Stimulated activated CD4-positive, alpha-beta T cell treated with anti-CD3 and anti-CD28 coated beads, Interleukin-1b, Interleukin-23, amount 100 ng/mL, for 24 hours (primary cell): Measurements from ENCODE around the gene KLF2.

Experiments used
- DNase-seq, 4 experiments: peaks; one replicate each; pipeline ENCODE4 v3.0.0-alpha.2; 2020; ENCODE audit warnings: low read depth in 4 of 4, low spot score in 1 of 4

Gene KLF2

DNA sequence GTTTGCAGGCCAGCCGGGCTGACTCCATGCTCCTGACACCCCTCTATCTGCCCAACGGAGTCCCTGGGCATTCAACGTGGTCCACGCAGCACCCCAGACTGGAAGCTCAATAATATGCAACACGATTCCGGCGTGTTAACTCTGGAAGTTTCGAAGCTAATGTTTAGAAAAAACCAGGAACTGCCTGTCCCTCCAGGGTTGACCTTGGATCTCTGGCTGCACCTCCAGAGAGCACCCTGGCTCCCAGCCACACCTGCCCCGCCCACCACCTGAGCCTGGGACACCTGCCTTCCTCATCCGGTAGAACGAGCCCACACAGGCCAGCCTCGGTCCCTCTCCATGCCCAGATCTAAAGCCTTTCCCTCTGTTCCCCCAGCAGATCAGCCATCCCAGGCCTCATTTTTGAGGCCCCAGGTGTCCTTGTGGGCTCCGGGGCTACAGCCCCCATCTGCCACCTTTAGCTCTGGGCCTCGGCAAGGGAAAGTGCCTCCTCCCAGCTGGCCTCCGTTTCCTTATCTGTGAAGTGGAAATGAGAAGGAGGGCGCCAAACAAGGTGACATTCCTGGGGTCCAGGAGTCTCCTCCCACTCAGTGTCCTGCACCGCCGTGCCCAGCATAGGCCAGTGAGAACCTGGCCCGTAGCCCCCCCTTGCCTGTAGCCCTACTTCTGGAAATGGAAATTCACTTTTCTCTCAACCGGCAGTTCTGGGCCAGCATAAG lies 38.7 kb downstream of the KLF2 start:
- DNase-seq: no peak

DNA sequence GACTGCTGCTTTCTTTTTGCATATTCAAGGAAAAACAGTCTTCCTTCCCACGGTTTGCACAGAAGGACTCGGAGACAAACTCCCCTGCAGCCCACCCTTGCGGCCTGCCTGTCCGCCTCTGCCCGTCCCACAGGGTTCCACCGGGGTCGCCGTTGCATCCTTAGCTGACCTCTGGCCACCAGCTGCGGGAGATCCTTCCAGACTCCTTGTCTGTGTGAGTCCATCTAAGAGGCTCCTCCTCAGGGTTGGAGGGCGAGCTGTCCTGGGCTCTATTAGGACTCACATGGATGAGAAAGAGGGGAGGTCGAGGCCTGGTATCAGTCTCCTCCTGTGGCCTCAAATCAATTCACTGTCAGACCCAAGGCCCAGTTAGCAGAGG lies 39.2 kb downstream of the KLF2 start:
- no peak for DNase-seq

DNA sequence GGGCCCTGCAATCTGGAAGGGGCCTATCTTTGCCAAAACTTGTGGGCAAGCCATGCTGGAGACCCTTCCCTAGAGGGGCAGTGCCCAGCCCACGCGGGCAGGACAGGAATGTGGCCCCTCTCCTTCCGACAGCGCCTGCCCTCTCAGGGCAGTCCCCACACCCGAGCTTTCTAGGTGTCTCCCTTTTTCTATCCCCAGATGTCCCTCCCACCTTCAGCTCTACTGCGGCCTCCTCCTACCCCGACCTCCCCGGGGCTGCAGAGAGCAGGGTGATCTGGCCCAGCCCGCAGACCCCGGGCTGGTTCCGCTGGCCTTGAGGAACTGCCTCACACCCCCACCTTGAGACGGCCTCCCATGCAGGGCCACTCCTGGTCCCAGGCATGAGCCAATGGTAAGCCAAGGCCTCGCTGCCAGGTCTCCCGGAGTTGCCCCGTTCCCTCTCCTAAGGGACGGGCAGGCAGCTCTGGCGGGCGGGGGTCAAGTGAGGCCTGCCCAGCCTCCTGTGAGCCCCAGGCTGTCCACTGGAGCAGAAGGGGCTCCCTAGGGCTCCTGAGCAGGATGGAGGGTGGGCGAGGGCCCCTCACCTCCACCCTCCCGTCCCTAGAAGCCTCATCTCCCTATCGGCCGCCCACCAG lies 39.7 kb downstream of the KLF2 start:
- DNase-seq: no peak

DNA sequence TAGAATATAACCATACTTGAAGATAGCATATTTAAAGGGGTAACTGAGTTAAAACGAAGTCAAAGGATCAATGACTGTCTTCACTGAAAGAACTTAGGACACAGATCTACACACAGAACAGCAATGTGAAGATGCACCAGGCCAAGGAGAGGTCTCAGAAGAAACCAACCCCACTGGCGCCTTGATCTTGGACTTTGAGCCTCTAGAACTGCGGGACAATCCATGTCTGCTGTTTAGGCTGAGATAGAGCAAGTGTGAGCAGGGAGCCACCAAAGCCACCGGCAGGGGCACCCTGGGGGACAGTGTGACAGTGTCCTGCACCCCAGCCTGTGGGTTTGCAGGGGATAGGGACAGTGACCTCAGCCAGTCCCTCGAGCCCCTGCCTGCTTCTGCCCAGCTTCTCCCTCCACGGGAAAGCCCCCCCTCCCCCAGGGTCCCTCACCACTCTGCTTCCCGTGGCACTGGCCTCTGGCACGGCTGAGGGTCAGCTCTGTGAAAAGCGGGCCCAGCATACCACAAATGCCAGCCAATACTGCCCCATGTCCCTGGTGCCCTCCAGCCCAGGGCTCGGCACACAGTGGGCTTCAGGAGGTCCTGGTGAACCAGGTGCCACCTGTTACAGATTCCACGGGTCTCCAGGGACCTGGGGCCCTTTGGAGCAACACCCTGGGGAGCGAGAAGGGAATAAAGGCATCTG lies 40.8 kb downstream of the KLF2 start:
- DNase-seq: no peak

DNA sequence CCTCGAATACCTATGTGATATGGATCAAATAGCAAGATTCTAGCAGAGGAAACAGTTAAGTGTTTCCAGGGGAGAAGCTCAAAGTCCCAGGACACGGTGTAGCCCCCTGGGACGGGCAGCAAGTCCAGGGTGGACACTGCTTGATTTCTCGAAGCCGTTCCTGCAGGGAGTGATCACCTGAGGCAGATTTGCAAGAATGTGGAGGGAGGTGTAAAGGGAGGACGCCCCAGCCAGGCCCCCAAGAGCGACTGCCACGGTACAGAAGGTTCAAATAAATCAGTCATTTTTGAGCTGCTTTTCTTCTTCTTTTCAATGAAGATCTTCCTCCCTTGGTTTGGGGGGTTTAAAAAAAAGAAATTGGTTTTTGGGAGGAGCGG lies 41.4 kb downstream of the KLF2 start:
- no peak for DNase-seq

DNA sequence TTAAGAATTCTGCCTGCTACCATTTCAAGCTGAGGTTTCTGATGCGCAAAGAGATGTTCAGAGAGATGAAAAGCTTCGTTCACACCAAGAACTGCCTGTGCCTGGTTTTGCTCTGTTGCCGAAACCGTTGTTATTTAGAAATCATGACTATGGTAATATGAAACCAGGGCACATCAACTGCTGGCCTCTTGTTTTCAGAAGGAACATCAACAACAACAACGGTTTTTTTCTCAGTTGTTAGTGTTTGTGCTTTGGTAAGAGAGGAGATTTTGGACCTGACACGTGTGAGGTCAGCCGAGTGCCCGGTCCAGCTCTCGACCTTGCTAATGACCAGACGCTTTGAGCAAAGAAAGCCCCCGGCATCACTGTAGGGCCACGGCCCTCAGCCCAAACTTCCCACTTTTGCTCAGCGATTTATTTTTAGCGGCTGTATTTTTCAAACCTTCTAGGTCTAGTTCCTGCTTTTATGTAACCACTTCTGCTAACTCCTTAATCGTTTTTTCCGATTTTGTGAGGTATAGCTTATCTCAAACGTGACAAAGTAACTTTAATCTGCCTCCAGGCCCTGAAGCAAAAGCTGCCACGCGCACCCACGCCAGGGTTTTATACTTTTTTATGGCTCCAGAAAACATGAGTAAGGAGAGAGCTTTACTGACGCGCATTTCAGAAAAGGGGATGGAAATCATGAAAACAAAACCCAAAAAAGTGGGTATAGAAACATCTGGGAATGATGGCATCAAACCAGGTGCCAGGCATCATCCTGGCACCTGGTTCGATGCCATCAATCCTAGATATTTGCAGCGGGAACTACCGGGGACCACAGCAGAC lies 42.0 kb downstream of the KLF2 start:
- DNase-seq: no peak

DNA sequence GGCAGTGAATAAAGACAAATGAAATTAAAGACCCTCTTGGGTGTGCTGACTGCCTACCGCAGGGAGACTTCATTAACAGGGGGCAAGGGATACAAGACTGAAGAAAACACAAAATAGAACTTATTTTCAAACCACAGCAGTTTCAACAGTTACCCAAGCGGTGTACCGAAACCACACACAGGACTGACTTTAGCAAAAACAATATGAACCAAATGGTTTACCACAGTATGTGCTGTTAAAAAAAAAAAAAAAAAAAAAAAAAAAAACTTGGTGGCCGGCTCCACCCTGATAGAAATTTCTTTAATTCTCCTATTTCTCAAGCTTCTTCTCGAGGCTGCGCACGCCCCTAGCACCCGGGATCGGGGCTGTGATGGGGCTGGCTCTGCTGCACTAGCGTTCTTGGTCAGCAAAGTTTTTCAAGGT lies 42.6 kb downstream of the KLF2 start:
- no peak for DNase-seq

DNA sequence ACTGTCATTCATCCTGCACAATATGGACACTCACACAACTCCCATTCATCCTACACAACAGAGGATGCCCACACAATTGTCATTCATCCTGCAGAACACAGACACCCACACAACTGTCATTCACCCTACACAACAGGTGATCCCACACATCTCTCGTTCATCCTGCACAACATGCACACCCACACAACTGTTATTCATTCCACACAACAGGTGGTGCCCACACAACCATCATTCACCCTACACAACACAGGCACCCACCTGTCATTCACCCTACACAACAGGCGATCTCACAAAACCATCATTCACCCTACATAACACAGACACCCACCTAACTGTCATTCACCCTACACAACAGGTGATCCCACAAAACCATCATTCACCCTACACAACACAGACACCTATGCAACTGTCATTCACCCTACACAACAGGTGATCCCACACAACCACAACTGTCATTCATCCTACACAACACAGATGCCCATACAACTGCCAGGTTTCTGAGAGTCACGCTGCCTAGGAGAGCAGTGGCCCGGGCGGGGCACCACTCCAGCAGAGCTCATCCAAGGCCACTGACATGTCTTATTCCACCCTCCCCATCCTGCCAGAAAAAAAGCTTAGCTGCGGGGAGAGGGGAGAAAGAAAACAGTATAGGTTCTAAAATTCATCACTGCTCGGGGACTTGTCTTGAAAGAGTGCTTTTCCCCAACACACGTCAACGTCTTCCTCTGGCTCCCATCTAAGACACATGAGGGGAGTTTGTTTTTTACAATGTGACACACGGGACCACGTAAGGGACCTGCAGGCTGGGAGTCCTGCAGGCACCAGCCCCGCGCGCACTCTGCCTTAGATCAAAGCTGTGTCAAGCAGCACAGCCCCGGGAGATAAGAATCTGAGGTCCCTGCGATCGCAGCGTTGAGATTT lies 44.0 kb downstream of the KLF2 start:
- DNase-seq: no peak

DNA sequence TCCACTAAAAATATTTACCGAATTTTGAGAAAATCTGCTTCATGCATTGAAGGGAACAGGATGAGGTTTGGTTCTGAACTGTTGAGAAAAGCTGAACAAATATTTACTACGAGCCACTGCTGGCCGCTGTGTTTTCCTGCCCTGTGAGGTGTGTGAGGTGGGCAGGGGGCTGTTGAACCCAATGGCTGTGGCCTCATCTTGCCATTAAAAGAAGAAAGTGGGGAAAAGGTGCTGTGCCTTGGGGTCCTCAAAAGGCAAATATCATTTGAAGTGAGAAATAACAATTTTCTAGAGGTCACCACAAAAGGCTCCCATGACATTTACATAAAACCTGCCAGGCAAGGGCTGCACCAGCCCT lies 44.7 kb downstream of the KLF2 start:
- DNase-seq: no peak

DNA sequence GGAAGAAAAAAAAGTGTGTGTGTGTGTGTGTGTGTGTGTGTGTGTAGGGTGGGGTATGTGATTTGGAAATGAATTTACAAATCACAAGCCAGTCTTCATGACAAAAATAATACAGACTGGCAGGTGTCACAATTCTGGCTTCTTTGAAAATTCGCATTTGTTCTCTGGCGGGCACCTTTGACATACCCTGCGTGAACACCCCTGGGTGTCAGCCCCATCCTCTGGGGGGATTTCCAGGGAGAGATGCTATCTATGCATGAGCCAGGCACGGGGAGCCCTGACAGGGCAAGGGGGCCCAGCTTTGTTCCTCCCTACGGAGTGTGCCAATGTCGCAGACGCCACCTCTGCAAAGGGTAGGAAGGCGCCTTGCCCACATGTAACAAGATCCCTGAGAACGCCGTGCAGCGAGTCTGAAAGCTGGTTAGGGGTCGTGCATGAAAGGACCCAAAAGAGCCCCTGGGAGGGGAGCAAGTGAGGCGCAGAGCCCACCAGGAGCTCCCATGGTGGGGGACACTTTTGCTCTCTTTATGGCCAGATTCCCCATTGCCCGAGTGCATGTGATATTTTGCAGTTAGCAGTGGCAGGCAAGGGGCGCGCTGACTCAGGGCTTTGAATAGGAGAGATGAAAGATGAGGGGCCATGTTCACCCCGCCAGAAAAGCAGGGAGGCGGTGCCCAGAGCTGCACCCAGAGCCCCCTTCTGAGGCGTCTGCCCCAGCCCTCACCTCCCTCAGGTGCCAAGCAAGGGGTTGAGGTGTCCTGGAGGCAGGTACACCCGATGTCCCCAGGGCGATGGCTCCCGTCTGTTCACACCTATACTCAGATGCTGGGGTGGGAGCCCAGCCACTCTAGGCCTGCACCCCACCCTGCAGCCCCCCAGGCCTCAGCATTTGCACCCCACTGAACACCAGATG lies 45.3 kb downstream of the KLF2 start:
- no peak for DNase-seq

DNA sequence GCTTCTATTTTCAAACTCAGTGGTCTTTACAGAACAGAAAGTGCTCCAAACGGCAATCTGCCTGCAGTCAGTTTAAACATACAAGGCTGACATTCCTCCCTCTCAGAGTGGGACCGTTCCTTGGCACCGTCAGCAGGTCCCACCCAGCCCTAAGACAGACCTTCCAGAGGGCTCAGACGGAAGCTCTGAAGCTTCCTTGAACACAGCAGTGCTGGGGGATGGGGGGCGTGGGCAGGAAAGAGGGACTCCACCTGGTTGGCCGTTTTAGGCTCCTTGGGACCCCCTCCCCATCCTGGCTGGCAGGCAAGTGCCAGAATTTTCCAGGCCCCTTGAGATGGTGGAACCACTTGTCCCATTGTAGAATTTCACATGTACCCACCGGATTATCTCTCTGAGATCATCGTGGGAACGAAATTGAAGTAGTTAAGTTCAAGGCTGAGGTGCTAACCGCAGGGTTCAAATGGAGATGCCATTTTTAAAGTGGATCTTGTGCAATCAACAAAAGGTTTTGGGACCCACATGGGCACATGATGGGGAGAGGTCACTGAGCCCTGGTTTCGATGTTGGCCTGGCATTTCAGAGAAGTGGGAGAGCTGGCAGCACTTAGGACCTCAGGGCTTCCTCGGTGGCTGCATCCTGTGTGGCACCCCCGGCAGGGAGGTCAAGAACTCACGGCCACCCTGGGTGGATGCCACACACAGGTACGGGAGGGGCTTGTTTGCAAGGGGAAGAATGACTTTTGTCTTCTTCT lies 46.2 kb downstream of the KLF2 start:
- no peak for DNase-seq

DNA sequence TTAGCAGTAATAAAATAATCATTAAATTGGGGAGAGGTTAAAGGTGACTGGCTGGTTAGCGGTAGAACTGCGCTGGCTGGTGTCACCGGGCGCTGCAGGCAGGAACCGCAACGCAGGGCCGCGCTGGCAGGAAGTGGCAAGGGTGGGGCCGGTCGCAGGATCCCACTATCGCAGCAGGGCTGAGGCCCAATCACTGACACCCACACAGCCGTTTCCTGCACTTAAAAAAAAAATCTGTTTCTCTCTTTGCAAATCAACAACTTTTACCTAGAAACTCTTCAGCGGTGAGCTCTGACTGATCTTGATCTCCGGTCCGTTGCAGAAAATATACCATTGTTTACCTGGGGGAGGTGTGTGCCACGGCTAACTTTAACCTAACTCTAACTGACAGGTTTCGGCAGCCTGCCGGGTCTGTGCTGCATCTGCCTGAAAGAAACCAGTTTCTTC lies 46.9 kb downstream of the KLF2 start:
- peak in 3 of 4 experiments; percentile 44 to 73 (median 66) for DNase-seq

DNA sequence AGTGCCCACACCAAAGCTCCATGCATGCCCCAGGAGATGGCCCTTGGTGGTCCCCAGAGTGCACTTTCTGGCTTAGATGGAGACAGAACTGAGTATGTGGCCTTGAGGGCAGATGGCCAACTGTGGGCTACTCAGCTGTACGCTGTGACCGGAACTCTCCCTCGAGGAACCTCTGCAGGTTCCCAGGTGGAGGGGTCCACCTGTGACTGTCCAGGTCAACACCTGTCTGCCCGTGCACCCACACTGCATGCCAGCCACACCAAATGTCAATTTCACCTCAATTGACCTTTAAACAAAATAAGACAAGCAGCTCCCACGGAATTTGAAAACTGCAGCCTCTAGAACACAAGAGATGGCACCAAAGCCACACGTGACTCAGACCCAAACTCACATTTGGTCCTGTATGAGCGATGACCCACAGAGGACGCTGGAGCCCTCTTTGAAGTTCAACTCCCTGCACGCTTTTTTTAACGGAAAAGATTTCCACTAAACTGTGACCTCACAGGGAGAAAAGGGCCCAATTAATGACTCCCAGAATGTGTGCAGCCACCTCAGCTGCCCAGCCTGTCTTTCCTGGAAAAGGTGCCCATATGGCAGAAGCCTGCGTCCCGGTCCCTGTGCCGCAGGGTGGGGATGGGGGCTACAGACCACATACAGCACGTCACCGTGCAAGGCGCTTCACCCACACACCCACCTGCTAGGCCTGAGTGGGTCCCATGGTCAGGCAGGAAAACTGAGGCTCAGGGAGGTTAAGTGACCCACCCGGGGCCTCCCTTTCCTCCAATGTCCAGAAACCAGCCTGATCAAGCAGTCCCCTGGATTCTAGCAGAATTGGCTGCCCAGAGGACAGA lies 47.7 kb downstream of the KLF2 start:
- DNase-seq: no peak

DNA sequence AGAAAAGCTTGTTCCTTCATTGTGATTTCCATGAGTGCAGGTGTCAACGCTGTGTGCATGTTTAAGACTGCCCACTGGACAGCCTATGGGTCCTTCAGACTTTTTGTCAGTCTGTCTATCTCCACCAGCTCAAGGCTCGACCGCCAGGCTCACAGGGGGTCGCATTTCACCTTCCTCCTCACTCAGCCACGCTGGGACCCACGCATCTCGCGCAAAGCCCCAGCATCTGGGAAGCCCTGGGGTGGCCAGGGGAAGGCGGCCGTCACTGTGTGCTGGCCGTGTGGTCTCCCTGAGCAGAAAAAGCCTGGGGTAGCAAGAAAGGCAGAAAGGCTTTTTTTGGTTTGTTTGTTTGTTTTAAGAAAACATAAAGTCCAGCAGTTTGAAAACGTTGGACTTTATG lies 48.5 kb downstream of the KLF2 start:
- no peak for DNase-seq

DNA sequence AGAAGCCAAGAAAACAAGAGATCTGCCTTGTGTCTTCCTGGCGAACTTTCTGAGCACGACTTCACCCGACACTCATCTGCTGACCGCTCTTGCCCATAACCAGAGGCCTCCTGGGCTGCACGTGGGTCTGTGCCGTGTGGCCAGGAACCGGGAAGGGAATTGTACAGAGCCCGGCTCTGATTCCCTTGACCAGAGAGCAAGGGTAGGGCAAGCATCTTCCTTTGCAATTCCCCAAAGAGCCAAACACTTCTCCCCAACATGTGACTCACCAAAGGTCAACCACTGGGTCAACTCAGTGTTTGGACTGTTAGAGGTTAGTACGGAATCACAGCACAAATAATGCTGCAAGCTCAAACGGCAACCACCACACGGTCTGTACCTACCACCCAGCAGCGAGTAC lies 48.9 kb downstream of the KLF2 start:
- no peak for DNase-seq

DNA sequence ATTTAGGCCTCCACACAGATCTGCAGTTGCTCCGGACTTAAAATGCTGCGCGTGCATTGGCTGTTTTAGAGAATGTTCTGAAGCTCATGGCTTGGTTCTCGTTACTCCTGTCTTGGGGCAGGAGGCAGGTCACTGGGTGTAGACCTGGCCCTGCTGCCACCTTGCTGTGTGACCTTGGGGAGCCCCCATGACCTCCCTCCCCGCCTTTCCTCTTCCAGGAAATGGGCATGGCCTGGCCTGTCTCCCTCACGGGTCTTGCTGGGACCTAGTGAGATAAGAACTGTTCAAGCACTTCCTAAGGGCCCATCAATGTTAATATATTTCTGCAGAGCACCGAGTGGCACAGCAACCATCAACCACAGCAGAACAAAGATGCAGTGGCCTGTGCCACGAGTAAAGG lies 49.4 kb downstream of the KLF2 start:
- DNase-seq: no peak

DNA sequence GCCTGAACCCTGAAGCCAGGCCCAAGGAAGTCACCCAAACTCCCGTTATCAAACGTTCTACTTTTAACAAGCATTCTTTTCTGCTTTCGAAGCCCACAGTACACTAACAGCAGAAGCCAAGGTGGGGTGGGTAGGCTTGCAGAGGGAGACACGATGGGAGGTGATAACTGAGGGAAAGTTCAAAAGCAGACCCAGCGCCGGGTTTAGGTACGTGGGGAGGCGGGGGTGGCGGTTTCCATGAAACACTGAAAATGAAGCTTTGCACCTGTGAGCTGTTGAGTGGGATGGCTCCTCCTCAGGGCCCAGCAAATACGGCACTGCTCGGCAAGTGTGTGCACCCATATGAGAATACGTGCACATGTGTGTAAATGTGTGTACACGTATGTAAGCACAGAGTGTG lies 49.8 kb downstream of the KLF2 start:
- no peak for DNase-seq
